Activated naive CD4-positive, alpha-beta T cell treated with anti-CD3 and anti-CD28 coated beads, Interleukin-2, amount 50 U/mL, for 16 hours (primary cell): Measurements from ENCODE around the gene WNT4.

Experiments used
- DNase-seq: peaks from one replicate; pipeline ENCODE4 v3.0.0-alpha.2; 2020

The WNT4 gene

DNA sequence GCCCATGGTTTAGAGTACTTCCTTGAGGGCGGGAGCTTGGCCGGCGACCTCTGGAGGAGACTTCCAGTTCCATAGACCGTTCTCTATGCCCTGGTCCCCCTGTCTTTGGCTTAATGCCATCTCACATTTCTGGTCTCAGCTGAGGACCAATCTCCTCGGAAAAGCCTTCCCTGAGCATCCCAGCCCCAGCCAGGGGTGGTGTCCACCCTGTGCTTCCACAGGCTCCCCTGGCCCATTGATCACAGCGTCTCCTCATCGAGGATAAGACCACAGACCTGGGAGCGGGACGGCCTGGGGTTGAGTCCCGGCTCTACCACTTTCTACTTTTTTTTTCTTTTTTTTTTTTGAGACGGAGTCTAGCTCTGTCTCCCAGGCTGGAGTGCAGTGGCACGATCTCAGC lies 14.5 kb downstream of the WNT4 start:
- DNase-seq = no peak

- no peak for DNase-seq
Measured at GRCh38 chr1:22127731-22128130, 15.2 kb downstream of the WNT4 start.

DNA sequence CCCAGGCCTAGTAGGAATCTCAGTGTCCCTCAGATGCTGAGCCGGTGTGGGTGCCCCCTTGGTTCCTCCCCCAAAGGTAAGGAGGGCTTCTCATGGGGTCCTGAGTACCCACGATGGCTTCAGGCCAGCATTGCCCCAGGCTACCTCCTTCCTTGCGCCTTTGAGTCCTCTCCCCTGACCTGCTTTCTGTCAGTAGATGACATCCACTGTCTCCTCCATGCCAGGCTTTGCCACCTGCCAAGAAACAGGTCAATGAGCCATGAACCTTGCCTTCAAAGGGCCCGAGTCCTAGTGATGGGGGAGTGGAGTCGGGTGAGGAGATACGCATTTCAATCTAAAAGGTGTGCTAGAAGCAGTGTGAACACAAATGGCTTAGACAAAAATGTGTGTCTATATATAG lies 15.6 kb downstream of the WNT4 start:
- DNase-seq = no peak

GRCh38 chr1:22126531-22126930 lies 16.4 kb downstream of the WNT4 start:
- no peak for DNase-seq

- no peak for DNase-seq
Measured at GRCh38 chr1:22124592-22125229, 18.2 kb downstream of the WNT4 start.

DNA sequence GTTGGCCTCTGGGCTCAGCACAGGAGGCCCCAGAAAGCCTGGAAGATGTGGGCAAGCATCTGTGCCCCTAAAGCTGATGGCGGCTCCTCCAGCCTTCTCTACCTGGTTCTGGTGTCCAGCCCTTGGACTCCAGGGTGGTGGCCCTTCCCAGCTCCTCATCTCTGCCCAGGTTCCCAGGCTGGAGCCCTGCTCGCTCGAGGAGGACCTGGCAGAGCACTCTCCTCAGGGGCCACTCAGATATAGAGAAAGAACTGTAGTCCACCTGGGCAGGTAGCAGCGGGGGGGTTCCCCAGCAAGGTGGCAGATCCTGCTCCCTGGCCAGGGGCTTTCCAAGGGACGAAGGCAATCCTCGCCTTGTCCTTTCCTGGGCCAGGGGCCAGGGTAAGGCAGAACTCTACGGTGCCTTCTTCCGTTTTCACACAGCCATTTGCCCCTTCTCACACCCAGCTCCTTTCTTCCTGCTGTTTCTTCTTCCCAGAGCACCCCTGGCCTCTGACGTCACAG lies 18.9 kb downstream of the WNT4 start:
- DNase-seq = no peak

- no peak for DNase-seq
Measured at GRCh38 chr1:22123071-22123390, 19.9 kb downstream of the WNT4 start.

- no peak for DNase-seq
Measured at GRCh38 chr1:22122273-22123070, 20.4 kb downstream of the WNT4 start.

DNA sequence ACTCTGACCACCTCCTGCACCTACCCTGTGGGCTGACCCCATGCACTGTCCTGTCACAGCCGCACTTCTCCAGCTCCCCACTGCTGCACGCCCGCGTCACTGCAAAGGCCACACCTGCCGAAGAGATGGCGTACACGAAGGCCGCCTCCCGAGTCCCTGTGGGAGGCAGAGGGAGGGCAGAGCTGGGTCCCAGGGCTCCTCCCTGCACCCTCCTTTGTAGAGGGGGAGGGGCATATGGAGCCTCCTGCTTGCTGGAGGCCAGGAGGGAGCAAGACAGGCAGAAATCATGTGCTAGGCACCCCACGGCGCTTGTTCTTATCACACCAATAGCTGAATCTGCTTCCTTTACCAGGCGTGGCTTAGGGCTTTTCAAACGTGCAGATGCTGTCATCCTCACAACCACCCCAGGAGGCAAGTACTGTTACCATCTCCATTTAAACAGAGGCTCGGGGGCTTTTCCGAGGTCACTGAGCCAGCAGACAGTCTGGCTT lies 21.4 kb downstream of the WNT4 start:
- no peak for DNase-seq

DNA sequence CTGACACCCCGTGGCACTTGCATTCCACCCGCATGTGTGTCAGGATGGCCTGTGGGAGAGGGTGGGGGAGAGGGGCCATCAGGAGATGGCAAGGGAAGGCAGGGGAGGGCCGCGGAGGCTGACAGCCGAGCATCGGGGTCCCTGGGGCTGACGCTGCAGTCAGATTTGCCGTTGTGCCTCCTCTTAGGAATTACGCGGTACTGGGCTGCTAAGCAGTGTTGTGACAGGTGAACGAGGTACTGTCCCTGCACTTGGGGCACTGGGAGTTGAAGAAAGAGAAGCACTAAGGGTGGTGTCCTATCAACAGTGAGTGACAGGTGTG lies 22.5 kb downstream of the WNT4 start:
- DNase-seq = no peak

- no peak for DNase-seq
Measured at GRCh38 chr1:22119626-22120468, 23.1 kb downstream of the WNT4 start.

DNA sequence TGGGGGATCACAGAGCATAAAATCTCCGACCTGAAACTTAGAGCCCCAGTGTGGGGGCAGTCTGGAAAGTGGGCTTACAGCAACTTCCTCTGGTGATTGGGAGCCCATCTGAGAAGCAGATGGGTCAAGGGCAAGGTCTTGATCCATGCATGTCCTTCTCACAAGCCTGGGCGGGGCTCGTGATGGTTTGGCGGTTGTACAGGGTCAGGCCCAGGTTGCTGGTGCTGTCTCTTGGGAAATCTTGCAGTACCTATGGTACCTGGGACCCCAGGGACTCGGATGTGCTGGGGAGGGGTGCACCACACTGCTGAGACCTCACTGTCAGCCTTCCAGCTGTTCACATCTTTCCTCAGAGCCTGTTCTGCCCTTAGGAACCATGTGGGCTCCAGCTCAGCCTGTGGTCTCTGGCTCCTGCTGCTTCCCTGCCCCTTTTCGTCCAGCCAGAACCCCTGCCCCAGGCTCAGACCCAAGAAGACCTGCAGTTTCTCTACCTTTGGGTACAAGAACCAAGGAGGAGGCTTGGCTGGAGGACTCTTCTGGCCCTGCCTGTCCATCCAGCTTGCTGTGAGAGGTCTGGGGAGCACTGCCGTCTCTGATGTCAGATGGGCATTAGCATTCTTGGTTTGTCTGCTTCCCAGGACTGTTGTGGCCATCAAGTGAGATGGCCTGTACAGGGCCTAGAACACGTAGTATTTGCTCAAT lies 24.5 kb downstream of the WNT4 start:
- DNase-seq = no peak

DNA sequence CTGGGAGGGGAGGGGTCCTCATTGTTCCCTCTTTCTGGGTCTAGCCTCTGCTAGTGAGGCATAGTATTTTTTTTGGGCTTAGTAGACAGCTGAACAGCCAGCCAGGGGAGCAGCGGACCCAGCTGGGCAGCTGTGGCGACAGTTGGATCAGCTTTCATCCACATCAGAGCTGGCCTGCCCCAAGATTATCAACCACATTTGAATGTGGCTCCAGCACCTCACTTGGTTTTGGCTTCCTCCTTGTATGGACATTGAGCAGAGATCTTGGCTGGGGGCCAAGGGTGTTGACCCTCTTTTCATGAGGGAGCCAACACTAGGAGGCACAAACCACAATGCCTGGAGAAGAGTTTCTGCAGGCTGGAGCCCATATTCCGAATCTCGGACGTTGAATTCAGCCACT lies 25.0 kb downstream of the WNT4 start:
- DNase-seq = no peak

DNA sequence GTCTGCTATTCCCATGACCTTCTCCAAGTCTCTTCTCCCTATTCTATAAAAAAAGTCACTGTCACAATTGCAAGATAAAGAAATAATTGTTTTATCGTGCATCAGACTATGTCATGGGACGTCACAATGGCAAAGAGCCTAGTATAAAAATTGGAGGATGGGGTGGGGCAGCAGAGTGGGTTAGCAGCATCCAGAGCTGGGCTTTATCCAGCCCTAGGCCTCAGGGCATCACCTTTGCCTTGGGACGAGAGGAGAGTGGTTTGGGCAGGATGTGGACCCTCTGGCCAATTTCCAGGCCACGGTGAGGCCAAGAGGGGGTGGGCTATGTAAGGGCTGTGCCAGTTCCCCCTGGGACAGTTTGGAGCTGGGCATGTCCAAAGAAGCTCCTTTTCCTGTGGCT lies 25.7 kb downstream of the WNT4 start:
- DNase-seq = no peak

GRCh38 chr1:22115286-22115685 lies 27.6 kb downstream of the WNT4 start:
- no peak for DNase-seq

DNA sequence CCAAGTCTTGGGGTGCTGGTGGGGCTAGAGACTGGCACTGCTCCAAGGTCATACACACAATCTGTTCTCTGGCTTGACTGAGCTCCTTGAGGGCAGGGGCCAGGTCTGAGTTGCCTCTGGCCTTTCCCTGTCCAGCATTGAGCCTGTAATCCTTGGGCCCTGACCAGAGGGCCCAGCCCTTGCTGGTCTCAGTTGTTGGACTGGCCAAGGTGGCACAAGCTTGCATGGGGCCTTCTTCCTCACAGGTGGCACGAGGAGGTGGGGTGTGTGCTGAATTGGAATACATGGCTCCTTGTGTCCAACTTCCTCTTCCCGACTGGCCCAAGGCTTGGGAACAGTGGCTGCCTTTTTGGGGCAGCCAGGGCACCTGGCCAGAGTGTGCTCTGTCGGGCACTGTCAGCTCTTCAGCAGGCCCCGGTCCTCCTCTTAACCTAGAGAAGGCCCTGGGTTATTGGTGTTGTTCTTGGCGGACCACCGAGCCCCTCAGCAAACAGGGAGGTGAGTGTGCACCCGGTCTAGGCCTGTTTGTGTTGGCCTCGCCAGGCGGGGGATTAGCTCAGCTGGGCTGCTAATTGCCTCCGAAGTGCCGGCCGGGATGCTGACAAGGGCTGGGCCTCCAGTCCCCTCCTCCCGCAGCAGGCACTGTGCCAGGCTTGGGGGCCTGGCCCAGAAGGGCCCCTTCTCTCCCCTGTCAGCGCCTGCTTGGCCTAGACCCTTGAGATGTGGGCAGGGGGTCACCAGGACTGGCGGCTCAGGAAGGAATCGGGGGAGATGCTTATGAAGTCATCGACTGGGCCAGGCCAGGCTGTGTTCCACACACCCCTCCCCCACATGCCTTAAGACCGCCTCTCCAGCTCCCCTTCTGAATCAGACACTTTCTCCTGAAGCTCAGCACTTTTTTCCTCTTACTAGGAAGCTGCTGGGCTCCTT lies 28.5 kb downstream of the WNT4 start:
- DNase-seq = no peak

DNA sequence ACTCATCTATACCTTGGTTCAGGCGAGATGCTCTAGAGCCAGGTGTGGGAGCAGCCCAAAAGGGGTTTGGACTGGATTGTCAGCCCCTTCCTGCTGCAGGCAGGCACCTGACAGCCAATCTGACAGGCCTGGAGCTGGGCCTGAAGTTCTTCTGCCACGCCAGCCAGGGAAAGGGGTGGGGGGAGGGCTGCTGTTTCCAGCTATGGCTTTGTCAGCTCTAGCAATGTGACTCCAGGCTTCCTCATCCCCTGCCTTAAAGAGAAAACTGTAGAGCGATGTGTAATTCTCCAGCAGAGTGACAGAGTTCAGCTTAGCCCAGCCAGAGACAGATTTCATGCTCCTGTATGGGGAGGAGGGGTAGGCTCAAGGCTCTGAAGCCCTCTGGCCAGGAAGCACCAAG lies 30.3 kb downstream of the WNT4 start:
- DNase-seq = no peak

DNA sequence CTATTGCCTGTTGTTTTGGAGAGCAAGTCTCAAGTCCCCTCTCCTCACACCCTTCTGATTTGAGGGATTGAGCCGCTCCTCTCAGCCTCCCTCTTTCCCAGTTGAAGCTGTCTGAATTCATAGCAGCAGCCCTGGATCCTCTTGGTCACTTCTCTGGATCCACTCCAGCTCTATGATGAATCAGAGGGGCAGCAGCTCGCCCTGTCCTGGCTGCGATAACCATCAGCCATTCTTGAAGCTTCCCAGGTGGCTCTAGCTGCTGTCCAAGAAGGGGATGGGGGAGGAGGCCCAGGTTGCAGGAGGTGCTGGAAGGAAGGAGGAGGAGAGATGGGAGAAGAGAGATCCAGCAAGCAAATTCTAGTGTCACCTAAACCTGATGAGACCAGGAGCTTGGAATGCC lies 31.3 kb downstream of the WNT4 start:
- no peak for DNase-seq

DNA sequence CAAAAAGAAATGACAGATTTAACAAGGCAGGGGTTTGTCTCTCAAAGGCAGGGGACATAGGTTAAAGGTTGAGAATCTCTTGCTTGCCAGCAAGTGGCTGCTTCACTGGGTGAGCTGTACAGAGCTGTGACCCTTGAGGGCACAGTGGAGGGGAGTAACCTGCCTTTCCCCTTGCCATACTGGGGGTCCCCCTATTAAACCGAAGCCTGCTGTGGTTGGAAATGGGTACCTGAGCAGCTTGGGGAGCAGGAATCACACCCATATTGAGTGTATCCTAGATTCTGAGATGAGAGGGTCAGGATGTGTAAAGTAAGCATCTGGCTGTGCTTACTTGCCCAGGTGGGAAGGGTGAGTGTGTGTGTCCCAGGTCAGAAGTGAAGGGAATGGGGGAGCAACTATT lies 31.8 kb downstream of the WNT4 start:
- DNase-seq = no peak

DNA sequence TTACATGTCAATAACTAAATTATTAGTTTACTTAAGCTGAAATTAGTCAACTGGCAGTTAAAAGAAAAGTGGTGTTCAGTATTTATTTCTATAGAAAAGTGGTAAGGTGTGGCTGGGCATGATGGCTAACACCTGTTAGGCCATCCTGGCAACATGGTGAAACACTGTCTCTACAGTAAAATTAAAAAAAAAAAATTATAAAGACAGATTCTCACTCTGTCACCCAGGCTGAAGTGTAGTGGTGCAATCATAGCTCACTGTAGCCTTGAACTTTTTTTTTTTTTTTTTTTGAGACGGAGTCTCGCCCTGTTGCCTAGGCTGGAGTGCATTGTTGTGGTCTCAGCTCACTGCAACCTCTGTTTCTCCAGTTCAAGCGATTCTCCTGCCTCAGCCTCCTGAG lies 32.9 kb downstream of the WNT4 start:
- DNase-seq = no peak

- no peak for DNase-seq
Measured at GRCh38 chr1:22108339-22109105, 34.4 kb downstream of the WNT4 start.
